Measurements from ENCODE around the gene MYL9.

GRCh38 chr20:36582322-36582721, 41.0 kb downstream of the MYL9 start:
- TF ChIP-seq POLR2AphosphoS5 (IDR thresholded peaks at IDR 0.05) (no peak), CTCF (IDR thresholded peaks at IDR 0.05) (no peak)
